Activated CD4-positive, alpha-beta memory T cell treated with anti-CD3 and anti-CD28 coated beads for 36 hours (primary cell): Measurements from ENCODE around the gene PIGV. TPM values are rescaled to one million over a fixed set of nuclear protein-coding genes. Genes with fewer than 3 reads are reported as not detected.

Experiments
- CTCF ChIA-PET: fragments of 350-600 bp; sonication (Branson Sonifier 250); formaldehyde crosslinking; loops from one replicate; lab custom pipeline; 2021; ENCODE audit warnings: antibody characterized with exemption, inconsistent platforms; lab: Charles Lee
- POLR2A ChIA-PET: fragments of 350-600 bp; sonication (Branson Sonifier 250); formaldehyde crosslinking; loops from one replicate; lab custom pipeline; 2021; ENCODE audit warnings: antibody characterized with exemption; lab: Charles Lee
- DNase-seq: peaks from one replicate; pipeline ENCODE4 v3.0.0-alpha.2; 2020
- H3K27ac Mint-ChIP-seq: one replicate; pipeline ENCODE4 v1.8.0; 2021; ENCODE audit warnings: mixed read lengths
- H3K27me3 Mint-ChIP-seq: one replicate; pipeline ENCODE4 v1.8.0; 2021; ENCODE audit warnings: mixed read lengths
- H3K36me3 Mint-ChIP-seq: one replicate; pipeline ENCODE4 v1.8.0; 2021; ENCODE audit warnings: mixed read lengths
- H3K4me1 Mint-ChIP-seq: one replicate; pipeline ENCODE4 v1.8.0; 2021; ENCODE audit warnings: low read depth, mixed read lengths
- H3K4me3 Mint-ChIP-seq: one replicate; pipeline ENCODE4 v1.8.0; 2021; ENCODE audit warnings: mild to moderate bottlenecking, mixed read lengths
- H3K9me3 Mint-ChIP-seq: one replicate; pipeline ENCODE4 v1.8.0; 2021; ENCODE audit warnings: mixed read lengths
- intact Hi-C: fragments of 100-400 bp; cut with micrococcal nuclease; formaldehyde crosslinking; loops from one replicate; pipeline ENCODE4 v1.15.1; 2023
- total RNA-seq, 2 experiments: library from RNA; stranded (reverse); gene quantifications; one replicate each; pipeline ENCODE4 v1.2.3, GENCODE V29; 2021

The PIGV gene
- total RNA-seq, 2 experiments from 2014 or later = 15.1 to 15.3 TPM

DNA sequence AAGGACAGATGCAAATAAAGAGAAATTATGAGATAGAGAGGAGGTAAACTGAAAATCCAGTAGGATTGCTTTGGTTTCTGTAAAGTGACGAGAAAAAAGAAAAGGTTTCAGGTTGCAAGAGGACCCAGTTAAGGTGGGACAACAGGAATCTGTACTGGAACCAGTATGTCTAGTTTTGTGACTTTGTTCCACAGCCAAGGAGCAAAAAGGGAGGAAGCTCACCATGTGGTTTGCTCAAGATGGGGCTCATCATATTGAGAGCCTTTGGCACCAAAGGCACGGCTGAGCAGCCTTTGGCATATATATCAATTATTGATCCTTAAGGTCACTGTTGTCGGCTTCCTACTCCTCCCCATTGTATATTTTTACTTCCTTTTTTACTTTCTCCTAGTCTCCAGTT is 37.0 kb downstream of the PIGV start:
- ChIA-PET CTCF (interaction anchor here (0.9 to 2.7 kb wide), 5 partner anchors 8 to 223 kb away, joined by 3 to 34 read pairs (median 6); no protein-coding TSS in a partner anchor), POLR2A (interaction anchor here (0.7 kb wide), 1 partner anchor 194 kb away, joined by 3 read pairs; no protein-coding TSS in a partner anchor)
- no peaks in the 10 kb centered on the region for H3K27me3 Mint-ChIP-seq

DNA sequence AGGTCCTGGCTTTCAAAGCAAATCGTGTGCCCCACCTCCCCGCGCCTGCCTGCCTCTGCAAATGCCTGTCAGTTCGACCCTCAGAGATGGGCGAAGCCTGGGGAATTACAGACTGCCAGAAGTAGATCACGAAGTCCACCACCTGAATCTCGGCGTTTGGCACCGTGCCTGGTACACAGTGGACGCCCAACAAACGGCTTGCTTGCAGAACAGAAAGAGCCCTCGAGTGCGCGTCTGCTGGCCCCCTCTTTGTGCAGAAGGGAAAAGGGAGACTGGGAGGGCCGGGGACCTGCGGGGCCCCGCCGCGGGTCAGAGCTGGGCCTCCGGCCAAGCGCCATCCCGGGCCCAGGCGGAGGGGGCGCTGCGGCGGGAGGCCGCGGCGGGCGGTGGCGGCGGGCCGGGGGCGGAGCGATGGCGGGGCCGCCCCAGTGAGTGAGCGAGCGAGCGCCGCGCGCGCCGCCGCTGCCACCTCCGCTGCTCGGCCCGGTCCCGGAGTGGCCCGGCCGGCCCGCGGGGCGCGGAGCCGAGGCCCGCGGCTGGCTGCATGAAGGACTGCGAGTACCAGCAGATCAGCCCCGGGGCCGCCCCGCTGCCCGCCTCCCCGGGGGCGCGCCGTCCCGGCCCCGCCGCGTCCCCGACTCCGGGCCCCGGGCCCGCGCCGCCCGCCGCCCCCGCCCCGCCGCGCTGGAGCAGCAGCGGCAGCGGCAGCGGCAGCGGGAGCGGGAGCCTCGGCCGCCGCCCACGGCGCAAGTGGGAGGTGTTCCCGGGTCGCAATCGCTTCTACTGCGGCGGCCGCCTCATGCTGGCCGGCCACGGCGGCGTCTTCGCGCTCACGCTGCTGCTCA is 38.7 kb downstream of the PIGV start, which contains the start of gene ZDHHC18:
TSS of gene ZDHHC18 (plus strand) at position 428 of the 845 bp plus-strand sequence. CDS start at position 545, 117 bp downstream.
- POLR2A ChIA-PET = interaction anchor here (1.0 kb wide), 2 partner anchors 16 to 39 kb away, joined by 3 to 4 read pairs; no protein-coding TSS in a partner anchor
- peak within 1 kb of the TSS; percentile 94 for H3K4me3 Mint-ChIP-seq
- H3K27me3 Mint-ChIP-seq = no peaks in the 10 kb centered on the region
- CTCF ChIA-PET = interaction anchor here (0.6 to 2.4 kb wide), 5 partner anchors 16 to 41 kb away, joined by 3 to 34 read pairs (median 4); no protein-coding TSS in a partner anchor
- H3K4me1 Mint-ChIP-seq = peaks cover 41% of the 10 kb centered on the region
- no peaks in the 10 kb centered on the region for H3K9me3 Mint-ChIP-seq
- DNase-seq = peak; percentile 79
- peak within 1 kb of the TSS; percentile 96 for H3K27ac Mint-ChIP-seq
- peaks cover 25% of the 10 kb centered on the region for H3K36me3 Mint-ChIP-seq
- intact Hi-C loops = loop anchor here (1.0 kb wide), 1 partner anchor 39 kb away; no protein-coding TSS in a partner anchor

More for the DNA sequence above, 37.0 kb downstream of the PIGV start:
- Mint-ChIP-seq H3K4me1 (peaks cover 37% of the 10 kb centered on the region), H3K4me3 (no peak overlapping the region), H3K27ac (peak overlapping the region; percentile 96), H3K9me3 (no peaks in the 10 kb centered on the region), H3K36me3 (peaks cover 20% of the 10 kb centered on the region)
- intact Hi-C loops = no loop called here
- no peak for DNase-seq

DNA sequence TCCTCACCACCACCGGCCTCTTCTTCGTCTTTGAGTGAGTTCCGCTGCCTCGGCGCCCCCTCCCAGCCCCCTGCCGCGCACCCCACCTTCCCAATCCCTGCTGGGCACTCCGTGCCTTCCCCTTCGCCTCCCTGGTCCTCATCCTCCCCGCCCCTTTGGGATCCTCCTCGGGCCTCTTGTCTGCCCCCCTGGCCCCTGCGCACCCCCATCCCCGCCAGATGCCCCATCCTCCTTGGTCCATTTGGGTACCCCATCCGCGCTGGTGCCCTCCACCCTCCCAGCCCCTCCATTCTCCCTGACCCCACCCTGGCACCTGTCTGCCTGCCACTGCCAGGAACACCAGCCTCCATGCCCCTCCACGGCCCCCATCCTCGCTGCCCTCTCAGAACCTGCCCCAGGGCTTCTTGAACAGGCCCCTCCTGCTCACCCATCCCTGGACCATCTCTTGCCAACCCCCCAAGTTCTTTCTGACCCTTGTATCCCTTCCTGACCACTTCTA is 39.4 kb downstream of the PIGV start:
- Mint-ChIP-seq H3K27me3 (no peaks in the 10 kb centered on the region), H3K9me3 (no peaks in the 10 kb centered on the region), H3K36me3 (peaks cover 25% of the 10 kb centered on the region), H3K4me3 (peak overlapping the region; percentile 94), H3K27ac (peak overlapping the region; percentile 94), H3K4me1 (peaks cover 47% of the 10 kb centered on the region)
- intact Hi-C loops = no loop called here
- DNase-seq = no peak
- ChIA-PET POLR2A (interaction anchor here (1.5 kb wide), 1 partner anchor 38 kb away, joined by 3 read pairs; no protein-coding TSS in a partner anchor), CTCF (interaction anchor here (8.9 kb wide), 1 partner anchor 17 kb away, joined by 71 read pairs; no protein-coding TSS in a partner anchor)

DNA sequence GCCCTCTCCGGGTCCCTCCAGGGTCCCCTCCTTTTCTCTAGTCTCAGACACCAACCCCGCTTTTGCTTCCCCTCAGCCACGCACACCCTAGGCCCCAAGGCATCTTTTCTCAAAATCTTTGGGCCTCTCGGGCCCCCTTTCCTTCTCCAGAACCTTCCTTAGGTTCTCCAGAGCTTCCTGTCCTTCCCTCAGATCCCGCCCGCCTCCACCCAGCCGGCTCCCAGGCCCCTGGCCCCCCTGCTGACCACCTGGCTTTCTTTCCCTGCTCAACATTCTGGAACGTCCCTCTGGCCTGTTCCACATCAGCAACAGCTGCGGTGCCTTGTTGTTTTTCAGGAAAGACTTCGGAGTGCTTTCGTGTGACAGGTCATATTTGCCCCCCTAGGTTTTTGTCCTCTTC is 39.9 kb downstream of the PIGV start:
- CTCF ChIA-PET = interaction anchor here (1.0 to 8.9 kb wide), 2 partner anchors 11 to 18 kb away, joined by 3 to 71 read pairs; no protein-coding TSS in a partner anchor
- H3K36me3 Mint-ChIP-seq = peaks cover 30% of the 10 kb centered on the region
- intact Hi-C loops = loop anchor here (1.0 kb wide), 1 partner anchor 37 kb away; no protein-coding TSS in a partner anchor
- peak overlapping the region; percentile 94 for H3K27ac Mint-ChIP-seq
- H3K4me3 Mint-ChIP-seq = peak overlapping the region; percentile 94
- no peak for DNase-seq
- POLR2A ChIA-PET = interaction anchor here (1.5 kb wide), 2 partner anchors 37 to 38 kb away, joined by 3 to 9 read pairs; no protein-coding TSS in a partner anchor
- H3K27me3 Mint-ChIP-seq = no peaks in the 10 kb centered on the region
- no peaks in the 10 kb centered on the region for H3K9me3 Mint-ChIP-seq
- H3K4me1 Mint-ChIP-seq = peaks cover 53% of the 10 kb centered on the region

DNA sequence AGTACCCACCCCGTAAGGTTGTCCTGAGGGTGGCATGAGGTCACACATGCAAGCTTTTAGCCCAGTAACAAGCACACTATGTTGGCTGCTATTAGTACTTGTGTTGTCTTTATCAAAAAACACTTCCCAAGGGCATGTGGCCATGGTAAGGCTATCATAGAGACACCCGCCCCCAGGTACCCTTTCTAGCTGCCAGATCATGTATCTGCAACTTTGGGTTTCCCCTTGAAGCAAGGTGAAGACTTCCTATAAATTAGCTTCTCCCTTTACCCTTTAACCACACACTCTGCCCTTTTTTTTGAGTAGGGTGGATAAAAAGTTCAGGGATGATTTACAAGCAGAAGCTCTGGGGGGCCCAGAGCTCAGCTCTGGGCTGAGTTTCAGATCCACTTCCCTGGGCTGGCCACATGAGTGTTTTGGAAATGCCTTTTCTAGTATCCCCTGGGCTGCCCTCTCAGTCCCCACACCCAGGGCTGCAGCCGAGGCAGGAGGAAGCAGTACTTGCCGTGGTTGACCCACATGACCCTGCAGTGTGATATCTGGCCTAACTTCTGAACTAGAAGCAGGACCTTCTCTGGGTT is 40.8 kb downstream of the PIGV start:
- Mint-ChIP-seq H3K4me1 (peaks cover 57% of the 10 kb centered on the region), H3K9me3 (no peaks in the 10 kb centered on the region), H3K27me3 (no peaks in the 10 kb centered on the region), H3K27ac (peak overlapping the region; percentile 94), H3K36me3 (peaks cover 38% of the 10 kb centered on the region), H3K4me3 (peak overlapping the region; percentile 94)
- ChIA-PET POLR2A (interaction anchor here (1.1 to 1.5 kb wide), 4 partner anchors 10 to 128 kb away, joined by 3 to 9 read pairs (median 4); no protein-coding TSS in a partner anchor), CTCF (interaction anchor here (0.6 to 8.9 kb wide), 4 partner anchors 9 to 19 kb away, joined by 3 to 71 read pairs (median 4); no protein-coding TSS in a partner anchor)
- intact Hi-C loops = loop anchor here (1.0 kb wide), 1 partner anchor 38 kb away; no protein-coding TSS in a partner anchor
- DNase-seq = peak; percentile 55

DNA sequence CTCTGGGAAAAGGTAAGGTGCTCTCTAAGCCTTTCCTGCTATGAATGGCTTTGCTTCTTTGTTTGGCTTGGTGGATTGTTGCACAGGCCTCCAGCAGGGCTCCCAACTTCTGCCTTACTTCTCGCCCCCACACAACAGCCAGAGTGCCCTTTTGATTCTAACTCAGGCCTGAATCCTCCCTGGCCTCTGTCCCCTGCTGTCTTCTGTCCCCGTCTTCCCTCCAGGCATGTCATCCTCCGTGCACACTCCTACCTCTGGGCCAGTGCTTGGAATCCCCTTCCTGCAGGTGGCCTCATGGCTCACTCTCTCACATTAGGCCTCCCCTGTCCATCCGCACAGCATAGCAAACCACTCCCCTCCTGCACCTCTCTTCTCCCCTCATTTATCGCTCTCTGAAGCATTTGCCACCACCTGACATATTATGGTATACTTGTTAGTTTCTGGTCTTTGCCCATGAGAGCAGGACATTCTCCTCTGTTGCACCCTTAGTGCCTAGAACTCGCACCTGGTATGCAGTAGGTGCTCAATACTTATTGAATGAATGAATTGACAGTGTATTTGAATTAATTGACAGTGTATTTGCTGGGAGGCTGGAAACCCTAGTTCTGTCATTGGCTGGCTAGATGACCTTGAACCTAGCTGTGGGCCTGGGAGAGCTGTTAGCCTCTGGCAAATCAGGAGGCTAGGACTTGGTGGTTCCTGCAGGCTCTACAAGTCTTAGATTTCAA is 41.6 kb downstream of the PIGV start:
- Mint-ChIP-seq H3K9me3 (no peaks in the 10 kb centered on the region), H3K27ac (peak overlapping the region; percentile 94), H3K4me3 (peak overlapping the region; percentile 94), H3K4me1 (peaks cover 66% of the 10 kb centered on the region), H3K27me3 (no peaks in the 10 kb centered on the region), H3K36me3 (peaks cover 46% of the 10 kb centered on the region)
- ChIA-PET CTCF (interaction anchor here (0.6 to 8.9 kb wide), 4 partner anchors 8 to 20 kb away, joined by 3 to 71 read pairs (median 4); no protein-coding TSS in a partner anchor), POLR2A (interaction anchor here (1.1 to 1.5 kb wide), 3 partner anchors 9 to 128 kb away, joined by 3 to 9 read pairs (median 6); no protein-coding TSS in a partner anchor)
- intact Hi-C loops = no loop called here
- no peak for DNase-seq

DNA sequence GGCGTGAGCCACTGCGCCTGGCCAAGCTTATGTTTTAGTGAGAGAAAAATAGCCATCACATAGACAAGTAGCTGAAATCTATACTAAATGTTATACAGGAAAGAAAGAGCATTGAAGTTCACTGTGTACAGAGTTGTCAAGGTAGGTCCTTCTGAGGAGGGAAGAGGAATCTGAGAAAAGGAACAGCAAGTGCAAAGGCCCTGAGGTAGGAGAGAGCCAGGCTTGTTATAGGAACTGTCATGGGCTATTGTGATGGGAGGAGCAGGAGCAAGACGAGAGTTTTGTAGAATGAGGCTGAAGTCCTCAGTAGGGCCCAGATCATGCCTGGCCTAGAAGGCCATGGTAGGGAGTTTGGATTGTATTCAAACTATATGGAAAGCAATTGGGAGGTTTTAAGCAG is 43.3 kb downstream of the PIGV start:
- H3K36me3 Mint-ChIP-seq = peaks cover 59% of the 10 kb centered on the region
- POLR2A ChIA-PET = no interaction called here
- H3K9me3 Mint-ChIP-seq = no peaks in the 10 kb centered on the region
- intact Hi-C loops = no loop called here
- peak overlapping the region; percentile 100 for H3K27ac Mint-ChIP-seq
- no peaks in the 10 kb centered on the region for H3K27me3 Mint-ChIP-seq
- H3K4me1 Mint-ChIP-seq = peaks cover 67% of the 10 kb centered on the region
- no peak overlapping the region for H3K4me3 Mint-ChIP-seq
- no peak for DNase-seq
- CTCF ChIA-PET = interaction anchor here (1.0 to 8.9 kb wide), 3 partner anchors 10 to 47 kb away, joined by 3 to 71 read pairs (median 16); no protein-coding TSS in a partner anchor

DNA sequence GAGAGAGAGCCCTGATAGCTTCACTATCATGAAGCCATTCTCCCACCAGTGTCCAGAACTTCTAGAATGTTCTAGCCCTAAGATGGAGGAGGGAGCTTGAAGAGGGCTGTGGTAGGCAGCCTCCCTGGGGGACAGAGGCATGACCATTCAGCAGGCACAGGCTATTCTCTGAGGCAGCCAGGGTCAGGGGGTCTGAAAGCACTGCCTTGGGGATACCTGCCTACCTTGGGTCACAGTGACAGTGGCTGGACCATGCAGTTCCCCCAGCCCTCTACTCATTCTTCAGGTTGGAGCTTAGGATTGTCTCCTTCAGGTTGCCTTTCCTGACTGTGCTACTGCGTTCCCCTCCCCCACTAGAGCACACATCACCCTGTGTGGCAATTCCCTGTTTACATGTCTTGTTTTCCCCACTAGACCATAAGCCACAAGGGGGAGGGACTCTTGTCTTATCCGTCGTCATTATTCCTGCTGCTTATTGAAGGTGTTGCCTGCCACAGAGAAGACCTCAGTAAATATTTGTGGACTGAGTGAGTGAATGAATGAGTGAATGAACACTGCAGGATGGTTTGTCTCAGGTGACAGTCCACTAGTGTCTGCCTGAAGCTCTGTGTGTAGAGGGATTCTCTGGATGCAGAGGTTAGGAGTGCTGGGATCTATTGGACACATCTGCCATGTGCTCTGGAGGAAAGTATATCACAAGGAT is 43.9 kb downstream of the PIGV start:
- H3K27ac Mint-ChIP-seq = peak overlapping the region; percentile 100
- no peak overlapping the region for H3K4me3 Mint-ChIP-seq
- DNase-seq = no peak
- peaks cover 62% of the 10 kb centered on the region for H3K36me3 Mint-ChIP-seq
- POLR2A ChIA-PET = interaction anchor here (0.9 to 1.5 kb wide), 2 partner anchors 34 to 44 kb away, joined by 3 to 6 read pairs; partner anchors contain the start of gene PIGV
- H3K27me3 Mint-ChIP-seq = no peaks in the 10 kb centered on the region
- no peaks in the 10 kb centered on the region for H3K9me3 Mint-ChIP-seq
- intact Hi-C loops = loop anchor here (2.0 kb wide), 3 partner anchors 21 to 43 kb away; no protein-coding TSS in a partner anchor
- CTCF ChIA-PET = interaction anchor here (1.2 to 8.9 kb wide), 6 partner anchors 8 to 128 kb away, joined by 4 to 71 read pairs (median 17); partner anchors contain the start of gene PIGV
- peaks cover 70% of the 10 kb centered on the region for H3K4me1 Mint-ChIP-seq

DNA sequence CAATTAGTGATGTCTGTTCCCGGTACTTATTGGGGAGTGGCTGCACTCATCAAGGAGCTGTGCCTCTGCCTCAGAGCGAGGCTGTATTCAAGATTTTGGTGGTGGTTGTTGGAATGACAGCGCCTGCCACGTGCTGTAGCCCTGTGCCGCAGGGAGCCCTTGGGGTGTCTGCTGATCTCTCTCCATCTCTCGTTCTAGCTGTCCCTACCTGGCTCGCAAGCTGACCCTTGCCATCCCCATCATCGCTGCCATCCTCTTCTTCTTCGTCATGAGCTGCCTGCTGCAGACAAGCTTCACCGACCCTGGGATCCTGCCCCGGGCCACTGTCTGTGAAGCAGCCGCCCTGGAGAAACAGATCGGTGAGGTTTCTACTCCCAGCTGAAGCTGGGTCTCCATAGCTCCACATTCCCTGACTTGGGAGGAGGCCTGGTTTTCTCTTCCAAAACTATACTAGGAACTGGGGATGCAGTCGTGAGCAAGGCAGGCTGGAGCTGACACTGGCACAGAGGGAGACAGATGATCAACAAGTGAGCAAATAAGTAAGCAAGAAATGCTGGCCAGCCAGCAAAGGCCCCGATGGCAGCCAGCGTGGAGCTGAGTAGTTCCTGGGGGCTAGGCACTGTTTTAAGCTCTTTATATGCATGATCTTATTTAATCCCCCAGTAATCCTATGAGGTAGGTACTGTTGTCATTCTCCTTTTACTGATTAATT is 44.7 kb downstream of the PIGV start:
- H3K9me3 Mint-ChIP-seq = no peaks in the 10 kb centered on the region
- peak overlapping the region; percentile 100 for H3K27ac Mint-ChIP-seq
- no peak for DNase-seq
- intact Hi-C loops = loop anchor here (2.0 kb wide), 3 partner anchors 22 to 44 kb away; no protein-coding TSS in a partner anchor
- CTCF ChIA-PET = interaction anchor here (1.2 to 8.9 kb wide), 9 partner anchors 8 to 230 kb away, joined by 3 to 71 read pairs (median 16); partner anchors contain the start of gene PIGV
- peaks cover 60% of the 10 kb centered on the region for H3K36me3 Mint-ChIP-seq
- no peaks in the 10 kb centered on the region for H3K27me3 Mint-ChIP-seq
- peak overlapping the region; percentile 72 for H3K4me3 Mint-ChIP-seq
- peaks cover 70% of the 10 kb centered on the region for H3K4me1 Mint-ChIP-seq
- POLR2A ChIA-PET = interaction anchor here (0.9 to 1.5 kb wide), 4 partner anchors 25 to 248 kb away, joined by 3 to 6 read pairs (median 4); partner anchors contain the start of gene PIGV
